GM12892 (cell line): Measurements from ENCODE around the gene CENPP.

Source experiments
- POLR2A ChIP-seq: IDR thresholded peaks from 2 replicates; pipeline ENCODE4 v1.6.1; 2011; ENCODE audit warnings: low read depth, low read length, control low read depth
- POLR2AphosphoS5 ChIP-seq: IDR thresholded peaks from 2 replicates; pipeline ENCODE4 v1.6.1; 2011; ENCODE audit warnings: low read depth, low read length, control low read depth

DNA sequence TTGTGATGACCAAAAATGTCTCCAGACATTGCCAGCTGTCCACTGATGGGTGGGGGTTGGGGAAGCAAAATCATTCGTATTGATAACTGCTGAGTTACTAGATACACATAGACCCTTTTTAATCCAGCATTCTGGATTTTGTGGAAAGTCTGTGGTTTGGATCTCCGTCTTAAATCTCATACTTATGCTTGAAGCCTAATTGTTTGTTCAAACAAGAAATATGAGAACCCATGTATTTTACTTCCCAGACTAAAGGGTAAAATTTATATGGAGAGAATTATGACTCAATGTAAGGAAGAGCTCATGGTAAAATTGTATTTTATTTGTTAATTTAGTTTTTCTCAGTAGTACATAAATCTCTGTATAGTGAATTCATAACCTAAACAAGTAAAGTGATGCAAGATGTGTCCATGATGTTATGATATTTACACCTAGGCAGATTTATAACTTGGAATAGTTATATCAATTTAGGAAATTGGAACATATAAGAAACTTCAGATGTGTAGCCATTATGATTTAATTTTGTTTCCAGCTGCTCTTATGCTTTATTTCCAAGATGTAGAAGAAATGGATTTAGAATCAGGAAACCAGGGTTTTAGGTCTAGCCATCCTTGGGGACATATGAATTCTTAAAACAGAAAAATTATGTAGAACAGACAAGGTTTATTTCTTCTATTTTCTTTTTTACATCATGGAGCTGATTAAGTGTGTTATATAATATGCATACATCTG, 83.2 kb downstream of the CENPP start:
- no peak for TF ChIP-seq POLR2AphosphoS5
- no peak for TF ChIP-seq POLR2A
